HEK293 (cell line): ENCODE results near the gene OPHN1.

Experiments
- BCL11A ChIP-seq: fragments of 450-650 bp; formaldehyde crosslinking; IDR thresholded peaks from 2 replicates; pipeline ENCODE4 v1.5.1; 2016; ENCODE audit warnings: low read depth, missing biosample characterization, missing genetic modification characterization
- CTCF ChIP-seq: fragments of 450-650 bp; formaldehyde crosslinking; IDR thresholded peaks from 2 replicates; pipeline ENCODE4 v1.5.1; 2016; ENCODE audit warnings: missing biosample characterization, missing genetic modification characterization
- KLF7 ChIP-seq: fragments of 450-650 bp; formaldehyde crosslinking; IDR thresholded peaks from 2 replicates; pipeline ENCODE4 v1.5.1; 2016; ENCODE audit warnings: missing biosample characterization, missing genetic modification characterization, borderline replicate concordance
- ZBTB21 ChIP-seq: fragments of 450-650 bp; formaldehyde crosslinking; IDR thresholded peaks from 2 replicates; pipeline ENCODE4 v1.5.1; 2017; ENCODE audit warnings: missing biosample characterization, missing genetic modification characterization
- ZBTB7A ChIP-seq: fragments of 450-650 bp; formaldehyde crosslinking; IDR thresholded peaks from 2 replicates; pipeline ENCODE4 v1.5.1; 2016; ENCODE audit warnings: low read depth, missing biosample characterization, missing genetic modification characterization
- ZFP37 ChIP-seq: fragments of 450-650 bp; formaldehyde crosslinking; IDR thresholded peaks from 2 replicates; pipeline ENCODE4 v1.5.1; 2016; ENCODE audit warnings: missing biosample characterization, missing genetic modification characterization
- ZNF221 ChIP-seq: fragments of 450-650 bp; formaldehyde crosslinking; IDR thresholded peaks from 2 replicates; pipeline ENCODE4 v1.5.1; 2017; ENCODE audit warnings: missing biosample characterization, missing genetic modification characterization, borderline replicate concordance
- ZNF416 ChIP-seq: fragments of 450-650 bp; formaldehyde crosslinking; IDR thresholded peaks from 2 replicates; pipeline ENCODE4 v1.5.1; 2016; ENCODE audit warnings: missing biosample characterization, missing genetic modification characterization
- TF ChIP-seq, protein P1 (sequence below): fragments of 450-650 bp; formaldehyde crosslinking; IDR thresholded peaks from 2 replicates; pipeline ENCODE4 v1.5.1; 2016; ENCODE audit warnings: missing biosample characterization, missing genetic modification characterization
- TF ChIP-seq, protein P2 (sequence below): fragments of 450-650 bp; formaldehyde crosslinking; IDR thresholded peaks from 2 replicates; pipeline ENCODE4 v1.5.1; 2017; ENCODE audit warnings: missing biosample characterization, missing genetic modification characterization

GRCh38 chrX:68413254-68413653, 20.0 kb downstream of the OPHN1 start:
- TF ChIP-seq, protein P1, sequence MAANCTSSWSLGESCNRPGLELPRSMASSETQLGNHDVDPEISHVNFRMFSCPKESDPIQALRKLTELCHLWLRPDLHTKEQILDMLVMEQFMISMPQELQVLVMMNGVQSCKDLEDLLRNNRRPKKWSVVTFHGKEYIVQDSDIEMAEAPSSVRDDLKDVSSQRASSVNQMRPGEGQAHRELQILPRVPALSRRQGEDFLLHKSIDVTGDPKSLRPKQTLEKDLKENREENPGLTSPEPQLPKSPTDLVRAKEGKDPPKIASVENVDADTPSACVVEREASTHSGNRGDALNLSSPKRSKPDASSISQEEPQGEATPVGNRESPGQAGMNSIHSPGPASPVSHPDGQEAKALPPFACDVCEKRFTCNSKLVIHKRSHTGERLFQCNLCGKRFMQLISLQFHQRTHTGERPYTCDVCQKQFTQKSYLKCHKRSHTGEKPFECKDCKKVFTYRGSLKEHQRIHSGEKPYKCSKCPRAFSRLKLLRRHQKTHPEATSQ (tag by site-specific recombination), result no peak
- TF ChIP-seq CTCF, result no peak
- no peak for TF ChIP-seq ZBTB7A (tag by site-specific recombination)
- TF ChIP-seq, protein P2, sequence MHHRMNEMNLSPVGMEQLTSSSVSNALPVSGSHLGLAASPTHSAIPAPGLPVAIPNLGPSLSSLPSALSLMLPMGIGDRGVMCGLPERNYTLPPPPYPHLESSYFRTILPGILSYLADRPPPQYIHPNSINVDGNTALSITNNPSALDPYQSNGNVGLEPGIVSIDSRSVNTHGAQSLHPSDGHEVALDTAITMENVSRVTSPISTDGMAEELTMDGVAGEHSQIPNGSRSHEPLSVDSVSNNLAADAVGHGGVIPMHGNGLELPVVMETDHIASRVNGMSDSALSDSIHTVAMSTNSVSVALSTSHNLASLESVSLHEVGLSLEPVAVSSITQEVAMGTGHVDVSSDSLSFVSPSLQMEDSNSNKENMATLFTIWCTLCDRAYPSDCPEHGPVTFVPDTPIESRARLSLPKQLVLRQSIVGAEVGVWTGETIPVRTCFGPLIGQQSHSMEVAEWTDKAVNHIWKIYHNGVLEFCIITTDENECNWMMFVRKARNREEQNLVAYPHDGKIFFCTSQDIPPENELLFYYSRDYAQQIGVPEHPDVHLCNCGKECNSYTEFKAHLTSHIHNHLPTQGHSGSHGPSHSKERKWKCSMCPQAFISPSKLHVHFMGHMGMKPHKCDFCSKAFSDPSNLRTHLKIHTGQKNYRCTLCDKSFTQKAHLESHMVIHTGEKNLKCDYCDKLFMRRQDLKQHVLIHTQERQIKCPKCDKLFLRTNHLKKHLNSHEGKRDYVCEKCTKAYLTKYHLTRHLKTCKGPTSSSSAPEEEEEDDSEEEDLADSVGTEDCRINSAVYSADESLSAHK, result no peak
- no peak for TF ChIP-seq ZNF416 (tag by site-specific recombination)
- no peak for TF ChIP-seq BCL11A (tag by site-specific recombination)
- TF ChIP-seq ZNF221 (tag by site-specific recombination), result no peak
- no peak for TF ChIP-seq ZFP37
- no peak for TF ChIP-seq KLF7 (tag by site-specific recombination)
- no peak for TF ChIP-seq ZBTB21 (tag by site-specific recombination)
